K562 (cell line): ENCODE measurements around the gene WDCP. TPM values are rescaled to one million over a fixed set of nuclear protein-coding genes. Genes with fewer than 3 reads are reported as not detected.

Experiments
- BRD9 ChIP-seq: fragments of 450-650 bp; IDR thresholded peaks from 2 replicates; pipeline ENCODE4 v1.6.1; 2018; ENCODE audit warnings: low read depth; ENCODE audit not compliant: partially characterized antibody
- CBFA2T3 ChIP-seq: fragments of 450-650 bp; IDR thresholded peaks from 2 replicates; pipeline ENCODE4 v1.6.1; 2017
- CEBPG ChIP-seq, 3 experiments: fragments of 200-800 bp in 1 of 3; sonication (Bioruptor generic) in 1 of 3; sonication (generic) in 1 of 3; formaldehyde crosslinking in 1 of 3; IDR thresholded peaks in 2 of 3; conservative IDR thresholded peaks in 1 of 3; 2 replicates each; pipeline versions ENCODE4 v1.6.1 to v1.8.0; 2016 to 2022; ENCODE audit warnings: missing compliant biosample characterization in 2 of 3, missing genetic modification characterization in 2 of 3, mild to moderate bottlenecking in 1 of 3, missing genetic modification reagents in 1 of 3
- ELK1 ChIP-seq: sonication (generic); formaldehyde crosslinking; IDR thresholded peaks from 2 replicates; pipeline ENCODE4 v1.8.1; 2022; ENCODE audit warnings: missing genetic modification reagents
- MAX ChIP-seq: sonication (generic); formaldehyde crosslinking; IDR thresholded peaks from 2 replicates; pipeline ENCODE4 v1.9.0; 2022; ENCODE audit warnings: mild to moderate bottlenecking, missing genetic modification reagents
- MCM7 ChIP-seq, 2 experiments: fragments of 450-650 bp; IDR thresholded peaks; 2 replicates each; pipeline ENCODE4 v1.6.1; 2016 to 2018
- MEF2A ChIP-seq: IDR thresholded peaks from 2 replicates; pipeline ENCODE4 v1.6.1; 2011; ENCODE audit warnings: low read depth, mild to moderate bottlenecking, low read length, moderate library complexity; ENCODE audit not compliant: control insufficient read depth
- NCOA6 ChIP-seq: fragments of 450-650 bp; IDR thresholded peaks from 2 replicates; pipeline ENCODE4 v1.6.1; 2017; ENCODE audit warnings: mild to moderate bottlenecking
- PHB ChIP-seq: fragments of 250-450 bp; sonication (Bioruptor Pico); IDR thresholded peaks from 2 replicates; pipeline ENCODE4 v1.5.0; 2021
- PTBP1 ChIP-seq: fragments of 200-400 bp; formaldehyde crosslinking; IDR thresholded peaks from 2 replicates; pipeline ENCODE4 v1.6.1; 2017; ENCODE audit warnings: low read depth, low read length
- RERE ChIP-seq: sonication (generic); formaldehyde crosslinking; IDR thresholded peaks from 2 replicates; pipeline ENCODE4 v1.8.0; 2023; ENCODE audit warnings: missing genetic modification reagents, mild to moderate bottlenecking, borderline replicate concordance
- RREB1 ChIP-seq: fragments of 250-450 bp; sonication (Bioruptor Pico); IDR thresholded peaks from 2 replicates; pipeline ENCODE4 v1.4.0; 2020
- TAF9B ChIP-seq: fragments of 450-650 bp; IDR thresholded peaks from 2 replicates; pipeline ENCODE4 v1.6.1; 2018; ENCODE audit warnings: mild to moderate bottlenecking; ENCODE audit not compliant: partially characterized antibody
- polyA plus RNA-seq, 8 experiments: library from polyadenylated mRNA; depleted of rRNA in 4 of 8; stranded (reverse) in 5 of 8; unstranded in 3 of 8; fragments of >200 nt; fragmentation: Nextera tagmentation in 2 of 8; fragmentation: Illumina TruSeq in 1 of 8; extraction: Ambion mirVana in 2 of 8; extraction: Trizol in 1 of 8; gene quantifications; 2 replicates each; pipeline versions ENCODE4 v1.2.1 to v1.2.3, GENCODE V29; 2011 to 2014; ENCODE audit warnings: inconsistent platforms in 1 of 8, missing spikeins in 1 of 8
- total RNA-seq, 7 experiments: library from RNA; depleted of rRNA in 6 of 7; stranded (reverse); fragments of >200 nt in 6 of 7; fragmentation: Illumina TruSeq in 2 of 7; extraction: Trizol in 2 of 7; gene quantifications; 2 replicates each; pipeline versions ENCODE4 v1.2.1 to v1.2.3, GENCODE V29; 2011 to 2021; ENCODE audit warnings: low replicate concordance in 1 of 7

Gene WDCP
- total and polyA plus RNA-seq, 9 of the 15 experiments (the other 6 are each of a cell fraction or from before 2014, with no cell fraction given): 10.1 to 41.4 (median 21.8) TPM

GRCh38 chr2:24075915-24076848 lies 29.0 kb upstream of the WDCP start, which contains the start of gene SF3B6 (continued):
- TF ChIP-seq RREB1 (CRISPR knock-in tag) (0 out of 2 replicates have a peak, but pooled peaks have one; percentile 73), PHB (no peak), RERE (CRISPR knock-in tag) (no peak), MCM7 (IDR thresholded peaks at IDR 0.05) (no peak), MAX (CRISPR knock-in tag) (peak; percentile 70), PTBP1 (no peak), MEF2A (0 out of 2 replicates have a peak, but pooled peaks have one; percentile 36), TAF9B (peak; percentile 85), ELK1 (CRISPR knock-in tag) (no peak; the same call in 1 of the 2 replicates), BRD9 (no peak), CBFA2T3 (no peak), CEBPG (CRISPR knock-in tag; IDR thresholded peaks at IDR 0.05) (no peak), CEBPG (tag; conservative IDR thresholded peaks at IDR 0.05 in 1 of 2, IDR thresholded peaks at IDR 0.05 in 1 of 2) (no peak), NCOA6 (peak; percentile 82)
